Activated naive CD8-positive, alpha-beta T cell treated with anti-CD3 and anti-CD28 coated beads for 36 hours (primary cell): ENCODE results near the gene KRR1. TPM values are rescaled to one million over a fixed set of nuclear protein-coding genes. Genes with fewer than 3 reads are reported as not detected.
"Not testable (repeated sequence)": the region's sequence is repeated elsewhere in the genome, so short reads cannot be mapped to it uniquely, and the experiment has no call there.

Experiments used
- DNase-seq: peaks from one replicate; pipeline ENCODE4 v3.0.0; 2021
- H3K27ac Mint-ChIP-seq: one replicate; pipeline ENCODE4 v1.8.0; 2022; ENCODE audit warnings: mild to moderate bottlenecking, moderate library complexity, mixed read lengths
- H3K27me3 Mint-ChIP-seq: one replicate; pipeline ENCODE4 v1.8.0; 2022; ENCODE audit warnings: mild to moderate bottlenecking, mixed read lengths
- H3K36me3 Mint-ChIP-seq: one replicate; pipeline ENCODE4 v1.8.0; 2021; ENCODE audit warnings: mild to moderate bottlenecking, mixed read lengths
- H3K4me1 Mint-ChIP-seq: one replicate; pipeline ENCODE4 v1.8.0; 2021; ENCODE audit warnings: mixed read lengths
- H3K4me3 Mint-ChIP-seq: one replicate; pipeline ENCODE4 v1.8.0; 2022; ENCODE audit warnings: mild to moderate bottlenecking, moderate library complexity, mixed read lengths
- H3K9me3 Mint-ChIP-seq: one replicate; pipeline ENCODE4 v1.8.0; 2022; ENCODE audit warnings: mixed read lengths
- total RNA-seq, 2 experiments: library from RNA; stranded (reverse); gene quantifications; one replicate each; pipeline ENCODE4 v1.2.3, GENCODE V29; 2021

The KRR1 gene
- total RNA-seq, 2 experiments from 2014 or later = 146 to 155 TPM

- H3K27me3 Mint-ChIP-seq = peaks cover 13% of the 10 kb centered on the region
- H3K27ac Mint-ChIP-seq = no peak overlapping the region
- H3K4me3 Mint-ChIP-seq = no peak overlapping the region
- no peak for DNase-seq
- H3K36me3 Mint-ChIP-seq = no peaks in the 10 kb centered on the region
- H3K4me1 Mint-ChIP-seq = no peaks in the 10 kb centered on the region
- no peaks in the 10 kb centered on the region for H3K9me3 Mint-ChIP-seq
Observed at GRCh38 chr12:75539889-75540288, 28.5 kb upstream of the KRR1 start.

GRCh38 chr12:75533239-75533638 lies 21.8 kb upstream of the KRR1 start:
- Mint-ChIP-seq H3K36me3 (no peaks in the 10 kb centered on the region), H3K4me1 (no peaks in the 10 kb centered on the region), H3K4me3 (no peak overlapping the region), H3K27ac (no peak overlapping the region), H3K9me3 (no peaks in the 10 kb centered on the region), H3K27me3 (peaks cover 23% of the 10 kb centered on the region)
- DNase-seq = no peak

GRCh38 chr12:75529826-75530225 lies 18.4 kb upstream of the KRR1 start:
- no peaks in the 10 kb centered on the region for H3K36me3 Mint-ChIP-seq
- peaks cover 4% of the 10 kb centered on the region for H3K4me1 Mint-ChIP-seq
- no peaks in the 10 kb centered on the region for H3K9me3 Mint-ChIP-seq
- no peak for DNase-seq
- H3K27me3 Mint-ChIP-seq = peaks cover 44% of the 10 kb centered on the region
- no peak overlapping the region for H3K27ac Mint-ChIP-seq
- no peak overlapping the region for H3K4me3 Mint-ChIP-seq

GRCh38 chr12:75529316-75529715 lies 17.9 kb upstream of the KRR1 start:
- Mint-ChIP-seq H3K36me3 (no peaks in the 10 kb centered on the region), H3K4me3 (no peak overlapping the region), H3K4me1 (peaks cover 4% of the 10 kb centered on the region), H3K9me3 (no peaks in the 10 kb centered on the region), H3K27me3 (peaks cover 44% of the 10 kb centered on the region), H3K27ac (no peak overlapping the region)
- DNase-seq = no peak

- no peak overlapping the region for H3K27ac Mint-ChIP-seq
Observed at GRCh38 chr12:75528692-75529091, 17.3 kb upstream of the KRR1 start.

GRCh38 chr12:75528272-75528671 lies 16.9 kb upstream of the KRR1 start:
- H3K9me3 Mint-ChIP-seq = no peaks in the 10 kb centered on the region

More at GRCh38 chr12:75528692-75529091, 17.3 kb upstream of the KRR1 start:
- DNase-seq = no peak
- Mint-ChIP-seq H3K27me3 (peaks cover 38% of the 10 kb centered on the region), H3K4me1 (peaks cover 4% of the 10 kb centered on the region), H3K9me3 (no peaks in the 10 kb centered on the region), H3K4me3 (no peak overlapping the region), H3K36me3 (no peaks in the 10 kb centered on the region)

GRCh38 chr12:75526655-75527511 lies 15.5 kb upstream of the KRR1 start:
- Mint-ChIP-seq H3K36me3 (peaks cover 2% of the 10 kb centered on the region), H3K4me1 (peaks cover 4% of the 10 kb centered on the region), H3K4me3 (no peak overlapping the region), H3K27me3 (peaks cover 47% of the 10 kb centered on the region), H3K9me3 (peaks cover 4% of the 10 kb centered on the region), H3K27ac (no peak overlapping the region)
- peak; percentile 29 for DNase-seq

More at GRCh38 chr12:75528272-75528671, 16.9 kb upstream of the KRR1 start:
- Mint-ChIP-seq H3K4me1 (peaks cover 4% of the 10 kb centered on the region), H3K27ac (no peak overlapping the region), H3K4me3 (no peak overlapping the region), H3K27me3 (peaks cover 38% of the 10 kb centered on the region), H3K36me3 (no peaks in the 10 kb centered on the region)
- DNase-seq = no peak

GRCh38 chr12:75525263-75525662 lies 13.9 kb upstream of the KRR1 start:
- Mint-ChIP-seq H3K27ac (no peak overlapping the region), H3K4me3 (no peak overlapping the region), H3K4me1 (peaks cover 4% of the 10 kb centered on the region), H3K9me3 (peaks cover 6% of the 10 kb centered on the region), H3K36me3 (peaks cover 2% of the 10 kb centered on the region), H3K27me3 (peaks cover 49% of the 10 kb centered on the region)
- no peak for DNase-seq

- H3K4me1 Mint-ChIP-seq, H3K4me3 Mint-ChIP-seq, H3K9me3 Mint-ChIP-seq, H3K27ac Mint-ChIP-seq, H3K36me3 Mint-ChIP-seq, DNase-seq: not testable (repeated sequence)
- peaks cover 33% of the 10 kb centered on the region for H3K27me3 Mint-ChIP-seq
Observed at GRCh38 chr12:75522124-75522523, 10.7 kb upstream of the KRR1 start.

- H3K27me3 Mint-ChIP-seq = peaks cover 27% of the 10 kb centered on the region
- not testable (repeated sequence) for H3K4me3 Mint-ChIP-seq, H3K36me3 Mint-ChIP-seq, H3K4me1 Mint-ChIP-seq, DNase-seq, H3K9me3 Mint-ChIP-seq, H3K27ac Mint-ChIP-seq
Observed at GRCh38 chr12:75521224-75521623, 9.8 kb upstream of the KRR1 start.

- Mint-ChIP-seq H3K36me3 (peaks cover 20% of the 10 kb centered on the region), H3K27me3 (no peaks in the 10 kb centered on the region), H3K4me3 (peak overlapping the region; percentile 98), H3K4me1 (peaks cover 29% of the 10 kb centered on the region), H3K27ac (peak overlapping the region; percentile 99), H3K9me3 (peaks cover 2% of the 10 kb centered on the region)
- no peak for DNase-seq
Observed at GRCh38 chr12:75509621-75510020, 1.8 kb downstream of the KRR1 start.

GRCh38 chr12:75508159-75508558 lies 3.2 kb downstream of the KRR1 start:
- H3K27me3 Mint-ChIP-seq = no peaks in the 10 kb centered on the region
- peaks cover 22% of the 10 kb centered on the region for H3K36me3 Mint-ChIP-seq
- H3K4me1 Mint-ChIP-seq = peaks cover 31% of the 10 kb centered on the region
- peaks cover 2% of the 10 kb centered on the region for H3K9me3 Mint-ChIP-seq
- no peak overlapping the region for H3K4me3 Mint-ChIP-seq
- H3K27ac Mint-ChIP-seq = no peak overlapping the region
- no peak for DNase-seq

- H3K4me1 Mint-ChIP-seq = peaks cover 31% of the 10 kb centered on the region
- peaks cover 22% of the 10 kb centered on the region for H3K36me3 Mint-ChIP-seq
- peaks cover 2% of the 10 kb centered on the region for H3K9me3 Mint-ChIP-seq
- no peak for DNase-seq
- no peaks in the 10 kb centered on the region for H3K27me3 Mint-ChIP-seq
- peak overlapping the region; percentile 26 for H3K27ac Mint-ChIP-seq
- no peak overlapping the region for H3K4me3 Mint-ChIP-seq
Observed at GRCh38 chr12:75507086-75507485, 4.3 kb downstream of the KRR1 start.

- no peak overlapping the region for H3K4me3 Mint-ChIP-seq
- DNase-seq = no peak
- H3K36me3 Mint-ChIP-seq = peaks cover 15% of the 10 kb centered on the region
- H3K9me3 Mint-ChIP-seq = no peaks in the 10 kb centered on the region
- H3K27me3 Mint-ChIP-seq = no peaks in the 10 kb centered on the region
- peaks cover 30% of the 10 kb centered on the region for H3K4me1 Mint-ChIP-seq
- H3K27ac Mint-ChIP-seq = peak overlapping the region; percentile 30
Observed at GRCh38 chr12:75505706-75506312, 5.6 kb downstream of the KRR1 start.

- Mint-ChIP-seq H3K4me3 (no peak overlapping the region), H3K36me3 (peaks cover 13% of the 10 kb centered on the region), H3K9me3 (no peaks in the 10 kb centered on the region), H3K27me3 (no peaks in the 10 kb centered on the region), H3K4me1 (peaks cover 18% of the 10 kb centered on the region), H3K27ac (no peak overlapping the region)
- no peak for DNase-seq
Observed at GRCh38 chr12:75503866-75504265, 7.5 kb downstream of the KRR1 start.

GRCh38 chr12:75503459-75503858 lies 8.0 kb downstream of the KRR1 start:
- no peak for DNase-seq
- no peak overlapping the region for H3K27ac Mint-ChIP-seq
- no peaks in the 10 kb centered on the region for H3K27me3 Mint-ChIP-seq
- H3K9me3 Mint-ChIP-seq = no peaks in the 10 kb centered on the region
- H3K36me3 Mint-ChIP-seq = peaks cover 17% of the 10 kb centered on the region
- H3K4me1 Mint-ChIP-seq = peaks cover 18% of the 10 kb centered on the region
- no peak overlapping the region for H3K4me3 Mint-ChIP-seq
